Psoas muscle (tissue), 8 donors: ENCODE data around the gene ANAPC2. TPM values are rescaled to one million over a fixed set of nuclear protein-coding genes. Genes with fewer than 3 reads are reported as not detected.
A peak's percentile ranks its signal among the peaks of the same experiment; 100 is the strongest.

Experiments
- ATAC-seq, 4 donors: fragments of 200-7000 bp; cut with Tn5 transposase; one replicate each; pipeline ENCODE4 v1.9.1; 2020; ENCODE audit warnings: moderate library complexity in 3 of 4, mild to moderate bottlenecking in 2 of 4
- DNase-seq, 2 donors: peaks; one replicate each; pipeline ENCODE4 v3.0.0-alpha.2; 2020
- H3K27ac ChIP-seq: fragments of 200-600 bp; one replicate; pipeline ENCODE4 v1.8.0; 2022
- H3K27me3 ChIP-seq, 3 donors: fragments of 200-600 bp in 1 of 3; one replicate each; pipeline versions ENCODE4 v1.6.1 to v1.8.0; 2013 to 2022; ENCODE audit warnings: low read length in 2 of 3, mild to moderate bottlenecking in 2 of 3, moderate library complexity in 1 of 3; ENCODE audit not compliant: insufficient read depth in 3 of 3
- H3K36me3 ChIP-seq, 2 donors: fragments of 200-600 bp in 1 of 2; one replicate each; pipeline versions ENCODE4 v1.6.1 to v1.8.0; 2013 to 2022; ENCODE audit warnings: low read depth in 1 of 2, mild to moderate bottlenecking in 1 of 2, moderate library complexity in 1 of 2; ENCODE audit not compliant: insufficient read depth in 1 of 2
- H3K4me1 ChIP-seq: fragments of 200-600 bp; one replicate; pipeline ENCODE4 v1.8.0; 2022
- H3K4me3 ChIP-seq: fragments of 200-600 bp; one replicate; pipeline ENCODE4 v1.8.0; 2022; ENCODE audit warnings: mild to moderate bottlenecking
- H3K9me3 ChIP-seq: fragments of 200-600 bp; one replicate; pipeline ENCODE4 v1.8.0; 2022
- WGBS, 3 donors: extraction: QIAGEN DNeasy Blood & Tissue Kit; methylation state at CpG; one replicate each; pipeline versions ENCODE4 v1.1.6 to v1.1.7; 2013; 5-methylcytosine and 5-hydroxymethylcytosine counted together
- intact Hi-C, 2 donors: fragments of 100-400 bp; cut with DNase I; formaldehyde crosslinking; loops; one replicate each; pipeline versions ENCODE4 v1.11.0 to v1.14.2; 2022
- polyA plus RNA-seq, 3 donors: library from polyadenylated mRNA; stranded (reverse); fragments of 200-250 nt; gene quantifications; one replicate each; pipeline ENCODE4 v1.2.3, GENCODE V29; 2013
- total RNA-seq, 4 donors: library from RNA; stranded (reverse); fragmentation: NEBNext Ultra II Directional in 2 of 4; extraction: Animal tissue kit (Norgen Biotek cat#: 25700) in 2 of 4; gene quantifications; one replicate each; pipeline versions ENCODE4 v1.2.1 to v1.2.4, GENCODE V29; 2021 to 2023
- TF ChIP-seq, protein P1 (sequence below): fragments of 200-600 bp; IDR thresholded peaks from one replicate; pipeline ENCODE4 v1.8.0; 2022; ENCODE audit warnings: antibody characterized with exemption
- donor health status: healthy with polysubstance abuse.
- donor health status: DM: no; HTN: no; CAD: no; lungs with moderate emphysema.
- donor health status: Bipolar disorder and iron deficiency.
- donor health status: healthy.
- donor health status: DM: yes; HTN: yes; CAD: no.
- donor health status: DM: no; HTN: no; CAD: no.
- donor health status: DM: no; HTN: no; CAD: no.
- donor health status: DM: yes; HTN: yes; CAD: no.

The ANAPC2 gene
- total and polyA plus RNA-seq, 7 donors, result 13.0 to 32.1 (median 22.6) TPM

DNA sequence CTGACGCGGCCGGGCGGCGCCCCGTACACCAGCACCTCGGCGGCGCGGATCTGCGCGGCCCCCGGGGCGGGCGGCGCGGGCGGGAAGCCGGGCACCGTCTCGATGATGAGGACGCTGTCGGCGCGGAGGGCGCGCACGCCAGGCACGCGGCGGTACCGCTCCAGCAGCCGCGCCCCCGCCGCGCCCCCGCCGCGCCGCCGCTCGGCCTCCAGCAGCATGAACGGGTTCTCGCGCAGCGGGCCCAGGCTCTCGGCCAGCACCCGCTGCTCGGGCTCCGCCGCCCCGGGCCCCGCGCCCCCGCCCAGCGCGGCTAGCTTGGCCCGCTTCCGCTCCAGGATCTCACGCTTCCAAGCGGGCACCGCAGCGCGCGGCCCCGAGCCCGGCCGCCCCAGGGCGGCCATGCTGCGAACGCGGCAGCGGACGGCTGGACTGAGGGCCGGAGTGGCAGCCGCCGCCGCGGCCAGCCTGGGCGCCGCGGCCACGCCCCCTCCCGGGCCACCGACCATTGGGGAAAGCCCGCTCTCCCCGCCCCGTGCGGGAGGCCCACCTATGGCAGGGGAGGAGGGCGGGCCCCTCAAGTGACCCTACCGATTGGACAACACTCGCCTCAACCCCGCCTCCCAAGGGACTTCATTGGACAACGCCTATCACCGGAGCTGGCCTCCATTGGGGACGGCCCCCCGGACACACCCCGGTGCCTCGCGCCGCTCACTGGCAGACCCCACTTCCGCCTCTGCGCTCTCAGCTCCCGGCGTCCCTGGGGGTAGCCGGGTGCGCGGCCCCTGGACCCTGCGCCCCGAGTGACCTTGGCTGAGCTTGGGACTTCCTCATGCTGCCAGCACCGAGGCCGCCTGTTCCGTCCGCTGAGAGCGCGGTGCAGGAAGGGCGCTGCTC, 12.2 kb upstream of the ANAPC2 start, which contains the start of gene TPRN:
TSS of gene TPRN (minus strand) at position 431 of the 894 bp plus-strand sequence. CDS start at position 401, 30 bp downstream.
- H3K27me3 ChIP-seq, result no peaks in the 10 kb centered on the region
- DNase-seq, result peak; percentile 100
- no peaks in the 10 kb centered on the region for H3K36me3 ChIP-seq
- intact Hi-C loops, result no loop called here
- ATAC-seq, result peak; percentile 97 to 99 (median 98)
- H3K4me1 ChIP-seq, result peaks cover 62% of the 10 kb centered on the region
- WGBS, 3 donors, result 0 to 1% (median 0%) methylated on average over 38 to 117 of the region's 118 CpGs
- TF ChIP-seq, protein P1, sequence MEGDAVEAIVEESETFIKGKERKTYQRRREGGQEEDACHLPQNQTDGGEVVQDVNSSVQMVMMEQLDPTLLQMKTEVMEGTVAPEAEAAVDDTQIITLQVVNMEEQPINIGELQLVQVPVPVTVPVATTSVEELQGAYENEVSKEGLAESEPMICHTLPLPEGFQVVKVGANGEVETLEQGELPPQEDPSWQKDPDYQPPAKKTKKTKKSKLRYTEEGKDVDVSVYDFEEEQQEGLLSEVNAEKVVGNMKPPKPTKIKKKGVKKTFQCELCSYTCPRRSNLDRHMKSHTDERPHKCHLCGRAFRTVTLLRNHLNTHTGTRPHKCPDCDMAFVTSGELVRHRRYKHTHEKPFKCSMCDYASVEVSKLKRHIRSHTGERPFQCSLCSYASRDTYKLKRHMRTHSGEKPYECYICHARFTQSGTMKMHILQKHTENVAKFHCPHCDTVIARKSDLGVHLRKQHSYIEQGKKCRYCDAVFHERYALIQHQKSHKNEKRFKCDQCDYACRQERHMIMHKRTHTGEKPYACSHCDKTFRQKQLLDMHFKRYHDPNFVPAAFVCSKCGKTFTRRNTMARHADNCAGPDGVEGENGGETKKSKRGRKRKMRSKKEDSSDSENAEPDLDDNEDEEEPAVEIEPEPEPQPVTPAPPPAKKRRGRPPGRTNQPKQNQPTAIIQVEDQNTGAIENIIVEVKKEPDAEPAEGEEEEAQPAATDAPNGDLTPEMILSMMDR, result no peak
- H3K9me3 ChIP-seq, result no peaks in the 10 kb centered on the region
- H3K27ac ChIP-seq, result peak within 1 kb of the TSS; percentile 86
- H3K4me3 ChIP-seq, result peak within 1 kb of the TSS; percentile 90

DNA sequence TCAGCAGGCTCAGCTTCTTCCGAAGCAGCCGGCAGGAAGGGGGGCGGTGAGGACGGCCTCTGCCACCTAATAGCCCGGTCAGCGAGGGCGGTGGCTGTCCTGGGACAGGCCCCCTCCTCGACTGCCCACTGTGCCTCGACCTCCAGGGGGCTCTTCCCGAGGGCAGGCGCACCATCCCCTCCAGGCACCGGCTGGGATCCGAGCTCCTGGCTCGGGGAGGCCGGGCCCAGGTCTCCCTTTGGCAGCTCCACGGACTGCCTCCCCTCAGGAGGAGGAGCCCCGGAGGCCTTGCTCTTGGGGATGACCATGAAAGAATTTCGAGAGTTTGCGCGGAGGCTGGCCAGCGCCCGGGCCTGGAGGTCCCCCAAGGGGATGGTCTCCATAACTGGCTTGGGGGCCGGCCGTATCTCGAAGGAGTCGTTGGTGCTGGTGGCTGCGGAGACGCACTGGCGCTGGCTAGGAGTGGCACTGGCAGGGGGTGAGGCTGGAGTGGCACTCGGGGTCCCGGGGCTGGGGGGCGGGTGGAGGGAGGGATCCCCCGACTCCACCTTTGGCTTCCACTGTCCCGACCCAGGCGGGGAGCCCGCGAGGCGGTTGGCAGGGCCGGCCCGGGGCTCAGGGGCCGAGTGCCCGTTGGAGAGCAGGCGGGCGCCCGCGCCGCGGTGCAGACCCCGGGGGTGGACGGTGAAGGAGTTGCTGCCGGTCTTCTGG, 11.2 kb upstream of the ANAPC2 start:
- TF ChIP-seq, protein P1, result no peak
- Histone ChIP-seq H3K36me3 (no peaks in the 10 kb centered on the region), H3K4me3 (peak overlapping the region; percentile 90), H3K27me3 (no peaks in the 10 kb centered on the region), H3K27ac (peak overlapping the region; percentile 23), H3K9me3 (no peaks in the 10 kb centered on the region), H3K4me1 (peaks cover 62% of the 10 kb centered on the region)
- no peak for ATAC-seq
- DNase-seq, result no peak
- intact Hi-C loops, result no loop called here
- 13 to 19% (median 13%) methylated on average over 37 to 51 of the region's 51 CpGs for WGBS, 3 donors

DNA sequence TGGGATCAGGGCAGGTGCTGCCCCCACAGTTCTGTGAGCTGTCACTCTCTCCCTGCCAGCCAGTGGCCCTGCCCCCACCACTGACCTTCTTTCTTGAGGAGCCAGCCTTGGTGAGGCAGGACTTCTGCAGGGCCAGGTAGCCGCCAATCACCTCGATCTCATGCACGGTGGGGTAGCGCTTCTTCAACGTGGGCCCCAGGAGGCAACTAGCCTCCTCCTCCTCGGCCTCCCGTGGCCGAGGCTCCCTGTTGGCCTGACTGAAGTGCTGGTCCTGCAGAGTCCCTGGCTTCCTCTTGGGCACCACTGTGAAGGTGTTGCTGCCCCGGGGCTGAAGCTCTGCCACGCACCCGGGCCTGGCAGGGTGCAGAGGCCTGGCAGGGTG, 10.5 kb upstream of the ANAPC2 start:
- intact Hi-C loops, result no loop called here
- peaks cover 62% of the 10 kb centered on the region for H3K4me1 ChIP-seq
- peak overlapping the region; percentile 90 for H3K4me3 ChIP-seq
- ATAC-seq (no peak), DNase-seq (no peak)
- H3K9me3 ChIP-seq, result no peaks in the 10 kb centered on the region
- TF ChIP-seq, protein P1, result no peak
- no peaks in the 10 kb centered on the region for H3K36me3 ChIP-seq
- WGBS, 3 donors, result 70 to 77% (median 71%) methylated on average over 11 of the region's 11 CpGs
- H3K27me3 ChIP-seq, result no peaks in the 10 kb centered on the region
- H3K27ac ChIP-seq, result no peak overlapping the region

DNA sequence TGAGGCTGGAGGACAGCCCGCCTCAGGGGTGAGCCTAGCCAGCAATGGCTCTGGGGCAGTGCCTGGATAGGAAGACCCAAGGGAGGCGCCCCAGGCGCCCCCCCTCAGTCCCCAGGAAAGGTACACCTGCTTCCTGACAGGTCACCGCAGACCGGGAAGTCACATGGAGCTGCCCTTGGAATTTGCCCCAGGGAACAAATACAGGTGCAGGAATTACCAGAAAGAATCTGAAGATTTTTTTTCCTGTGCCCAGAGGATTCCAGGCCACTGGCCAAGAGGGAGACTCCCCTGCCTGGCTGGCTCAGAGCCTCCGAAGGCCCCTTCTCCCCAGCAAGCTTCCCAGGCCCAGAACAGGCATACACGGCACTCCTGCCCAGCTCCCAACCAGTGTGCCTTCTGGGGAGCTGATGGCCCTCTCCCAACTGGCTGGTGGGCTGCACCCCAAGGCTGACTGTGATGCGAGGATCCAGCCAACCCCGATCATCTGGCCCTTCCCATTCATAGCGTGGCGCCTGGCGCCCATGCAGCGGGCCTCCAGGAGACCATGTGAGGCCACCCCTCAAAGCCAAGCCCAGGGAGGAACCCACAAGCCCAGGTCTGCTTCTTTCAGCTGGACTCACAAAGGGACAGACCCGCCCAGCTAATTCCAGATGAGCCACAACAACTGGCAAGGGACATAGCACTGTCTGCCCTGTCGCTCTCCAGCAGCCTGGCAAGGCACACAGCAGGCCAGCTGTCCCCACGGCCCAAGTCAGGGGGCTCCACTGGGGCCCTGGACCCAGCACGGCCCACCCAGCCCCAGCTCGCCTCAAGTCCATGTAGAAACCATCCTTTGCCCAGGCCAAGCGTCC, 9.9 kb upstream of the ANAPC2 start:
- DNase-seq, result no peak
- TF ChIP-seq, protein P1, result no peak
- Histone ChIP-seq H3K9me3 (no peaks in the 10 kb centered on the region), H3K27me3 (no peaks in the 10 kb centered on the region), H3K36me3 (no peaks in the 10 kb centered on the region), H3K4me1 (peaks cover 56% of the 10 kb centered on the region), H3K4me3 (peak overlapping the region; percentile 90), H3K27ac (no peak overlapping the region)
- intact Hi-C loops, result no loop called here
- WGBS, 3 donors, result 63 to 66% (median 65%) methylated on average over 19 of the region's 19 CpGs
- ATAC-seq, result no peak
